Esophagus muscularis mucosa (tissue), 2 donors: ENCODE data around the gene MAGI2.

Experiments
- EP300 ChIP-seq: sonication (generic); formaldehyde crosslinking; IDR thresholded peaks from one replicate; pipeline ENCODE4 v1.6.1; 2017; ENCODE audit warnings: antibody characterized with exemption
- POLR2A ChIP-seq: fragments of 450-650 bp; IDR thresholded peaks from one replicate; pipeline ENCODE4 v1.6.1; 2017; ENCODE audit warnings: antibody characterized with exemption, moderate library complexity, mild to moderate bottlenecking, low read depth

GRCh38 chr7:78398576-78398975 lies 1054.9 kb downstream of the MAGI2 start:
- TF ChIP-seq POLR2A: no peak
- no peak for TF ChIP-seq EP300
